Measurements from ENCODE around the gene JAG2. TPM values are rescaled to one million over a fixed set of nuclear protein-coding genes. Genes with fewer than 3 reads are reported as not detected.

The JAG2 gene
- total and polyA plus RNA-seq, 2 of the 4 experiments (the other 2 are of a cell fraction), result 0.18 to 0.58 TPM

- peaks cover 24% of the 10 kb centered on the region for H3K27me3 ChIP-seq (ENCODE audit: control insufficient read depth, insufficient read depth, low read length)
- no peaks in the 10 kb centered on the region for H3K9me3 ChIP-seq (ENCODE audit: control insufficient read depth, insufficient read depth, low read length)
- no peak overlapping the region for H4K91ac ChIP-seq (ENCODE audit: insufficient read depth, low read depth, low read length)
- in situ Hi-C loops (cut with MboI; ENCODE audit: low sequenced_read_pairs), result no loop called here
- ATAC-seq (ENCODE audit: low read depth) (no peak), DNase-seq (no peak)
- H4K8ac ChIP-seq (ENCODE audit: low read depth in 2 of 2, low read length in 2 of 2), result no peak overlapping the region
- intact Hi-C loops (cut with micrococcal nuclease), result no loop called here
- H2BK120ac ChIP-seq (ENCODE audit: low read depth, low read length), result no peak overlapping the region
- H3K79me1 ChIP-seq (ENCODE audit: low read depth in 1 of 2, low read length in 2 of 2), result no peaks in the 10 kb centered on the region
- no peak overlapping the region for H2AK5ac ChIP-seq (ENCODE audit: low read depth, low read length)
- no TSS peak for BruUV-seq (replicated peaks)
- no peak overlapping the region for H2AK9ac ChIP-seq (replicated peaks; ENCODE audit: low read depth, low read length, poor library complexity)
- no peak overlapping the region for H2AFZ ChIP-seq (replicated peaks; ENCODE audit: low read length, poor library complexity)
- ChIA-PET POLR2A (ENCODE audit: unreplicated experiment) (no interaction called here), CTCF (interaction anchor here (0.6 to 1.2 kb wide), 2 partner anchors 9 to 180 kb away, joined by 4 to 6 read pairs; no protein-coding TSS in a partner anchor)
- no peak overlapping the region for H3K9ac ChIP-seq (ENCODE audit: low read depth, low read length)
- no peak overlapping the region for H4K5ac ChIP-seq (ENCODE audit: low read depth, low read length)
- no peak overlapping the region for H3K4me3 ChIP-seq (ENCODE audit: insufficient read depth, low read depth, low read length)
- no peaks in the 10 kb centered on the region for H3K9me1 ChIP-seq (ENCODE audit: insufficient read depth, low read length)
- no peaks in the 10 kb centered on the region for H3K4me1 ChIP-seq (ENCODE audit: control insufficient read depth, insufficient read depth, low read length)
- no peak overlapping the region for H3K56ac ChIP-seq (ENCODE audit: extremely low read depth, insufficient read depth, low read length)
- 64% methylated on average over 2 of the region's 7 CpGs; no CpG with 5 or more reads in 1 of the 2 experiments for WGBS, 2 experiments (ENCODE audit: extremely low coverage in 2 of 2, insufficient read length in 1 of 2)
- no peak overlapping the region for H2BK15ac ChIP-seq (ENCODE audit: low read depth, low read length)
- no peak overlapping the region for H3K23ac ChIP-seq (ENCODE audit: low read depth, low read length)
- no peak overlapping the region for H3K27ac ChIP-seq (ENCODE audit: insufficient read depth, low read length)
- H3K18ac ChIP-seq (ENCODE audit: low read depth, low read length), result no peak overlapping the region
- dilution Hi-C loops (cut with HindIII; ENCODE audit: low sequenced_read_pairs, unreplicated experiment), result no loop called here
- no peak overlapping the region for H3K4ac ChIP-seq (ENCODE audit: low read depth, low read length)
- no peak overlapping the region for H2BK5ac ChIP-seq (ENCODE audit: low read depth, low read length, poor library complexity, severe bottlenecking)
- no peaks in the 10 kb centered on the region for H4K20me1 ChIP-seq (ENCODE audit: insufficient read depth, low read length)
- H3K36me3 ChIP-seq (ENCODE audit: control insufficient read depth, insufficient read depth, low read length), result no peaks in the 10 kb centered on the region
- H3K14ac ChIP-seq (replicated peaks; ENCODE audit: low read depth, low read length), result no peak overlapping the region
- H3K4me2 ChIP-seq (ENCODE audit: low read depth, low read length), result no peak overlapping the region
- H2BK20ac ChIP-seq (ENCODE audit: low read depth, low read length), result no peak overlapping the region
- TF ChIP-seq CEBPB (IDR thresholded peaks at IDR 0.05; ENCODE audit: low read depth, low read length), result no peak
- no peak for TF ChIP-seq MAZ (IDR thresholded peaks at IDR 0.05; ENCODE audit: borderline replicate concordance, low read depth, low read length)
- TF ChIP-seq RAD21 (IDR thresholded peaks at IDR 0.05; ENCODE audit: low read length), result no peak
- TF ChIP-seq POLR2A (IDR thresholded peaks at IDR 0.05; ENCODE audit: low read depth, low read length), result no peak
- no peak for TF ChIP-seq BHLHE40 (IDR thresholded peaks at IDR 0.05; ENCODE audit: low read depth, low read length)
- TF ChIP-seq MAFK (IDR thresholded peaks at IDR 0.05; ENCODE audit: low read depth, low read length), result no peak
- no peak for TF ChIP-seq RCOR1 (IDR thresholded peaks at IDR 0.05; ENCODE audit: insufficient replicate concordance, low read length)
- TF ChIP-seq FOS (IDR thresholded peaks at IDR 0.05; ENCODE audit: low read depth, low read length), result no peak
- no peak for TF ChIP-seq RFX5 (IDR thresholded peaks at IDR 0.05; ENCODE audit: low read depth, low read length)
- no peak for TF ChIP-seq NFE2L2 (IDR thresholded peaks at IDR 0.05; ENCODE audit: low read depth, low read length)
- no peak for TF ChIP-seq CTCF (conservative IDR thresholded peaks at IDR 0.05; ENCODE audit: low read depth, low read length)
- no peak for TF ChIP-seq USF2 (IDR thresholded peaks at IDR 0.05; ENCODE audit: low read depth, low read length)
- no peak for TF ChIP-seq CHD1 (IDR thresholded peaks at IDR 0.05; ENCODE audit: low read depth, low read length)
- no peak for TF ChIP-seq ELK1 (IDR thresholded peaks at IDR 0.05; ENCODE audit: borderline replicate concordance, low read depth, low read length)
- TF ChIP-seq SMC3 (IDR thresholded peaks at IDR 0.05; ENCODE audit: low read depth, low read length), result no peak
- TF ChIP-seq MXI1 (IDR thresholded peaks at IDR 0.05; ENCODE audit: borderline replicate concordance, low read depth, low read length), result no peak
Measured at GRCh38 chr14:105108516-105108864, 60.1 kb downstream of the JAG2 start.

All from IMR-90 (cell line).